Upper lobe of right lung (tissue), 1 donor: ENCODE data around the gene PHKB. TPM values are rescaled to one million over a fixed set of nuclear protein-coding genes. Genes with fewer than 3 reads are reported as not detected.

ENCODE experiments used
- ATAC-seq: fragments of 200-7000 bp; cut with Tn5 transposase; one replicate; pipeline ENCODE4 v1.9.1; 2020; ENCODE audit warnings: mild to moderate bottlenecking, moderate library complexity
- DNase-seq: peaks from one replicate; pipeline ENCODE4 v3.0.0-alpha.2; 2020
- H3K27ac ChIP-seq: fragments of 200-600 bp; one replicate; pipeline ENCODE4 v1.8.0; 2022
- H3K27me3 ChIP-seq: fragments of 200-600 bp; one replicate; pipeline ENCODE4 v1.8.0; 2022; ENCODE audit warnings: mild to moderate bottlenecking
- H3K36me3 ChIP-seq: fragments of 200-600 bp; one replicate; pipeline ENCODE4 v1.8.0; 2022
- H3K4me1 ChIP-seq: fragments of 200-600 bp; one replicate; pipeline ENCODE4 v1.8.0; 2022
- H3K4me3 ChIP-seq: fragments of 200-600 bp; one replicate; pipeline ENCODE4 v1.8.0; 2022; ENCODE audit warnings: mild to moderate bottlenecking
- H3K9me3 ChIP-seq: fragments of 200-600 bp; one replicate; pipeline ENCODE4 v1.8.0; 2022
- intact Hi-C: fragments of 100-400 bp; cut with DNase I; formaldehyde crosslinking; loops from one replicate; pipeline ENCODE4 v1.11.0; 2022
- total RNA-seq: library from RNA; stranded (reverse); fragmentation: NEBNext Ultra II Directional; extraction: Animal tissue kit (Norgen Biotek cat#: 25700); gene quantifications from one replicate; pipeline ENCODE4 v1.2.1, GENCODE V29; 2021
- TF ChIP-seq, protein P1 (sequence below): fragments of 200-600 bp; IDR thresholded peaks from one replicate; pipeline ENCODE4 v1.8.0; 2022; ENCODE audit warnings: antibody characterized with exemption
- donor health status: DM: no; HTN: yes; CAD: no; lungs with severe emphysema.

The PHKB gene
- total RNA-seq, 1 donor from 2014 or later: 91.8 TPM

GRCh38 chr16:47504599-47504998 lies 43.5 kb downstream of the PHKB start:
- Histone ChIP-seq H3K9me3 (no peaks in the 10 kb centered on the region), H3K4me1 (no peaks in the 10 kb centered on the region), H3K27me3 (no peaks in the 10 kb centered on the region), H3K36me3 (peaks cover 65% of the 10 kb centered on the region), H3K4me3 (no peak overlapping the region), H3K27ac (no peak overlapping the region)
- intact Hi-C loops: no loop called here
- DNase-seq (no peak), ATAC-seq (no peak)
- TF ChIP-seq, protein P1, sequence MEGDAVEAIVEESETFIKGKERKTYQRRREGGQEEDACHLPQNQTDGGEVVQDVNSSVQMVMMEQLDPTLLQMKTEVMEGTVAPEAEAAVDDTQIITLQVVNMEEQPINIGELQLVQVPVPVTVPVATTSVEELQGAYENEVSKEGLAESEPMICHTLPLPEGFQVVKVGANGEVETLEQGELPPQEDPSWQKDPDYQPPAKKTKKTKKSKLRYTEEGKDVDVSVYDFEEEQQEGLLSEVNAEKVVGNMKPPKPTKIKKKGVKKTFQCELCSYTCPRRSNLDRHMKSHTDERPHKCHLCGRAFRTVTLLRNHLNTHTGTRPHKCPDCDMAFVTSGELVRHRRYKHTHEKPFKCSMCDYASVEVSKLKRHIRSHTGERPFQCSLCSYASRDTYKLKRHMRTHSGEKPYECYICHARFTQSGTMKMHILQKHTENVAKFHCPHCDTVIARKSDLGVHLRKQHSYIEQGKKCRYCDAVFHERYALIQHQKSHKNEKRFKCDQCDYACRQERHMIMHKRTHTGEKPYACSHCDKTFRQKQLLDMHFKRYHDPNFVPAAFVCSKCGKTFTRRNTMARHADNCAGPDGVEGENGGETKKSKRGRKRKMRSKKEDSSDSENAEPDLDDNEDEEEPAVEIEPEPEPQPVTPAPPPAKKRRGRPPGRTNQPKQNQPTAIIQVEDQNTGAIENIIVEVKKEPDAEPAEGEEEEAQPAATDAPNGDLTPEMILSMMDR: no peak

- Histone ChIP-seq H3K4me3 (no peak overlapping the region), H3K4me1 (no peaks in the 10 kb centered on the region), H3K36me3 (peaks cover 51% of the 10 kb centered on the region), H3K27me3 (no peaks in the 10 kb centered on the region), H3K9me3 (no peaks in the 10 kb centered on the region), H3K27ac (no peak overlapping the region)
- TF ChIP-seq, protein P1: no peak
- intact Hi-C loops: no loop called here
- ATAC-seq: no peak
- no peak for DNase-seq
Measured at GRCh38 chr16:47506800-47507199, 45.7 kb downstream of the PHKB start.

DNA sequence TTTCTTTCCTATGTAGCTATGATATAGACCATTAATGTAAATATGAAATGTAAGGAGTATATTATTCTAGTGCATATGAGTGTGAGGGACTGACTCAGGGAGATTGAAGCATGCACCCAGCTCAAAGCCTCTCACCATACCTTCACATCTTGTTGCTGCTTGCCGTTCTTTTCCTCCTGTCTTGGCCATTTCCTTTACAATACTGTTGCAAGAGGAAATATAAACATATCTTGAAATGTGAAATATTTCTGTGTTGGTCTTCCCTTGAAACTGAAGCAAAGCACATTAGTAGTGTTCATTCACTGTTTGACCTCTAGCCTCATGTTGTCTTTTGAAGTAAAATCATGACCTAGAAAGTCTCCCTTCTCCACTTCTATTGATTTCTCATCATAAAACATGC lies 46.6 kb downstream of the PHKB start:
- H3K4me1 ChIP-seq: no peaks in the 10 kb centered on the region
- no peak overlapping the region for H3K4me3 ChIP-seq
- no peaks in the 10 kb centered on the region for H3K9me3 ChIP-seq
- no peak for ATAC-seq
- H3K36me3 ChIP-seq: peaks cover 51% of the 10 kb centered on the region
- no peaks in the 10 kb centered on the region for H3K27me3 ChIP-seq
- intact Hi-C loops: no loop called here
- TF ChIP-seq, protein P1: no peak
- H3K27ac ChIP-seq: no peak overlapping the region
- DNase-seq: no peak

- H3K4me1 ChIP-seq: no peaks in the 10 kb centered on the region
- peaks cover 59% of the 10 kb centered on the region for H3K36me3 ChIP-seq
- no peaks in the 10 kb centered on the region for H3K27me3 ChIP-seq
- ATAC-seq (no peak), DNase-seq (no peak)
- TF ChIP-seq, protein P1: no peak
- no peak overlapping the region for H3K4me3 ChIP-seq
- no peaks in the 10 kb centered on the region for H3K9me3 ChIP-seq
- intact Hi-C loops: no loop called here
- H3K27ac ChIP-seq: no peak overlapping the region
Measured at GRCh38 chr16:47511882-47512281, 50.8 kb downstream of the PHKB start.

- H3K4me1 ChIP-seq: peaks cover 12% of the 10 kb centered on the region
- intact Hi-C loops: no loop called here
- H3K27me3 ChIP-seq: no peaks in the 10 kb centered on the region
- ATAC-seq: no peak
- TF ChIP-seq, protein P1: no peak
- no peak overlapping the region for H3K4me3 ChIP-seq
- DNase-seq: no peak
- no peak overlapping the region for H3K27ac ChIP-seq
- H3K9me3 ChIP-seq: no peaks in the 10 kb centered on the region
- H3K36me3 ChIP-seq: peaks cover 43% of the 10 kb centered on the region
Measured at GRCh38 chr16:47519037-47519436, 57.9 kb downstream of the PHKB start.

GRCh38 chr16:47519546-47519945 lies 58.4 kb downstream of the PHKB start:
- Histone ChIP-seq H3K9me3 (no peaks in the 10 kb centered on the region), H3K4me1 (peaks cover 12% of the 10 kb centered on the region), H3K27me3 (no peaks in the 10 kb centered on the region), H3K36me3 (peaks cover 38% of the 10 kb centered on the region), H3K4me3 (no peak overlapping the region), H3K27ac (no peak overlapping the region)
- no peak for ATAC-seq
- intact Hi-C loops: no loop called here
- no peak for DNase-seq
- TF ChIP-seq, protein P1: no peak
